HG03095 (cell line): Measurements from ENCODE around the gene ATRN.

ENCODE experiments used
- ATAC-seq: cut with Tn5 transposase; IDR thresholded peaks from one replicate; pipeline ENCODE4 v1.9.1; 2021; ENCODE audit warnings: moderate library complexity; ENCODE audit not compliant: unreplicated experiment

The ATRN gene

DNA sequence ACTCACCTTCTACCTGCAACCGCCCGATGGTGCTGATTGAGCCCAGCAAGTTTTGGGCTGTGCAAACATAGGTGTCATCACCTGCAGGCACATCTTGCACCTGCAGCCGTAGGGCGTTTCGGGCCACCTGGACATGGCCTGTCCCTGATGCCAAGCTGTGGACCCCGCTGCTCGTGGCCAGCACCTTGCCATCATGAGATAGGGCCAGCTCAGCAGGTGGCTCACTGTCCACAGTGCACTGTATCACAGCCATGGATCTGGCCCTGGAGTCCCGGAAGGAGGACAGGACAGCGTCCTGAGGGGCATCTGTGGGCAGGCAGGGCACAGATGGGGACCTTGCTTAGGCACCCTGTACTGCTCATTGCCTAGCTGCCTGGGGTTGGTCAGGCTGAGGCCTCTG is 221.1 kb downstream of the ATRN start:
- ATAC-seq, result no peak

DNA sequence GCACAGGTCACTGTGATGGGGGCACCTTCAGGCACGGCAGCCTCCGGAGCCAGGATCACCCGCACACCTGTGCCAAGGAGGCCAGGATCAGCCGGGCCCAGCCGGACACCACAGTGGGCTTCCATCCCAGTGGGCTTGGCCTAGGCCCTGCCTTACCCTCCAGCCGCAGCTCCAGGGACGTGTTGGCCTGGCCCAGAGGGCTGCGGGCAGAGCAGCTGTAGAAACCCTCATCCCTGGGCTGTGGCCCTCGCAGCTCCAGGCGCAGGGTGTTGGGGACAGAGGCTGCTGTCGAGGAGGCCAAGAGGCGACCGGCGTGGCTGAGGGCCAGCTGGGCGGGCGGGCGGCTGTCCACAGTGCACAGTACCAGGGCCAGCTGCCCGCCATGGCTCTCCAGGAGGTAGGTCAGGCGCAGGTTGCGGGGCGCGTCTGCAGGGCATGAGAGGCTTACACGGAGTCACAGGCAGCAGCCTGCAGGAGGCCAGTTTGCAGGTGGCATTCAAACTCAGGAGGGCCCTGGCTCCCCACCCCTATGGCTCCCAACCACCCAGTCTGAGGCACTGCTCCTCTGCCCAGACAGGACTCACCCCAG is 222.0 kb downstream of the ATRN start:
- no peak for ATAC-seq

DNA sequence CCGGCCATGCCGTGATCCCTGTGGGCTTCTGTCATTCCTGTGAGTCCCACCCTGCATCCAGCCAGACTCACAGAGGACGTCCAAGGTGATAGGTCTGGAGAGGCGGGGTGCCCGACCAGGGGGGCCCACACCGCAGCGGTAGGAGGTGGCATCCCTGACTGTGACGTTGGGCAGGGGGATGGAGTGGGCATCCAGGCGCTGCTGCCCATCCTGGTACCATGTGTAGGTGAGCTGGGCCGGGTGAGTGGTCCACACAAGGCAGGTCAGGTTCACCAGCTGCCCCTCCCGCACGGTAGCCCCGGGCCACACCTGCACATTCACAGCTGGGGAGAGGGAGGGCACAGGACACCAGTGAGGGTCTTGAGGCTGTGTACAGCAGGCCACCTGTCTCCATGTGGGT is 222.6 kb downstream of the ATRN start:
- ATAC-seq, result no peak

DNA sequence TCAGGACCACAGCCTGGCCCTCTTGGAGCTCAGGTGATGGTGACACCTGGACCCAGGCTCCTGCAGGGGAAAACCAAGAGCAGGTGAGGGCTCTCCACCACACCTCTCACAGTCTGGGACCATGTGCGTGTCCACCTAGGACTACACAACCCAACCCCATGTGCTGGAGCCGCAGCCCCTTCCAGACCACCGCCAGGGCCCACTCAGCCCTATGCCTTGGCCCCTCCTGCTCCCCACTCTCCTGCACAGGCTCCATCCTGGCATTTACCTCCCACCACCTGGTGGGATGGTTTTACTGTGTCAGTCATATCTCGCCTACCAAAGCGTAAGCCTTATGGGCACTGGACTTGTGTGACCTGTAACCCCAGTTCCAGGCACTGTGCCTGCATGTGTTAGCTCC is 224.0 kb downstream of the ATRN start:
- no peak for ATAC-seq

DNA sequence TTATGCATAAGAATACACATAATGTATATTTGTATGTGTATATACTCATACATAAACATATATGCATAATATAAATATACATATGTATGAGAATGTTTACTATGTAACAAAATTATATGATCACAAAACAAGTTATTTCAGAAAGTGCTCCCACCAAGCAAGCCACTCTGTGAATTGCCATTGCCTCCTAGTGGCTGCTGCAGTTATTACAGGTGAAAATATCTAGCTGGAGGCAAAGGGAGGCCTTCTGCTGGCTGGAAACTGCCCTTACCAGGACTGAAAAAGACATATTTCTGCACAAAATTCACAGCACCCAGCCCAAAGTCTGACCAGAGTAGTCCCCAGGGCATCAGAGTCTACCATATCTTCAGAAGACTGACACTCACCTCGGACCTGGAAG is 225.4 kb downstream of the ATRN start:
- ATAC-seq, result no peak

DNA sequence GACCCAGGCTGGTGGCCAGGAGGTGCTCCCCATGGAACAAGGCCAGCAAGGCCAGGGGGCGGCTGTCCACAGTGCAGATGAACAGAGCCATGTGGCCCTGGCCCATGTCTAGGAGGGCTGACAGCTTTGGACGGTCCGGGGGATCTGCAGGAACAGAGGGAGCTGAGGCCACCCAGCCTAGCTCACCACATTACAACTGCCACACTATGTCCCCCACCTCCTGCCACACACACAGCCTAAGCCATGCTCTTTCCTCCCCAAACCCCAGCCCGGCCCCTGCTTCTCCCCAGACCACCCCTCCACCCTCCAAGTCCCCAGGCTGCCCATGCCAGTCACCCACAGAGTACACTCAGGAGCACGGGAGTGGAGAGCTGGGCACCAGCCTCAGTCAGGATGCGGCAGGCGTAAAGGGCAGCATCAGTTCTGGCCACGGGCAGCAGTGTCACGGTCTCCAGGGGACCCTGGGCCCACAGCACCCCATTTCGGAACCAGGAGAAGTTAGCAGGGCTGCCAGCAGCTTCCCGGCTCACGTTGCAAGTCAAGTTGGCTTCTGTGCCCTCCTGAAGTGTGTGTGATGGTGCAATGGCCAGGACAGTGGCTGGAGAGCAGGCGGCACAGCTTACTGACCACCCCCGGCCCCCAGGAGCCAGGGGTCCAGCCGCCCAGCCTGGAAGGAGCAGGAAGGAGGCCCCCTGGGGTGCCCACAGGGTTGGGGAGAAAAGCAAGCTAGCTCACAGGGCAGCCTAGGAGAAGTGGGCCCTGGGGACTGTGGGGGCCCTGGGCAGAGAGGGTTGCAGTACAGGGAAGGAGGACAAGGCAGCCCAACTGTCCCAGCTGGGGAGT is 226.1 kb downstream of the ATRN start:
- no peak for ATAC-seq

DNA sequence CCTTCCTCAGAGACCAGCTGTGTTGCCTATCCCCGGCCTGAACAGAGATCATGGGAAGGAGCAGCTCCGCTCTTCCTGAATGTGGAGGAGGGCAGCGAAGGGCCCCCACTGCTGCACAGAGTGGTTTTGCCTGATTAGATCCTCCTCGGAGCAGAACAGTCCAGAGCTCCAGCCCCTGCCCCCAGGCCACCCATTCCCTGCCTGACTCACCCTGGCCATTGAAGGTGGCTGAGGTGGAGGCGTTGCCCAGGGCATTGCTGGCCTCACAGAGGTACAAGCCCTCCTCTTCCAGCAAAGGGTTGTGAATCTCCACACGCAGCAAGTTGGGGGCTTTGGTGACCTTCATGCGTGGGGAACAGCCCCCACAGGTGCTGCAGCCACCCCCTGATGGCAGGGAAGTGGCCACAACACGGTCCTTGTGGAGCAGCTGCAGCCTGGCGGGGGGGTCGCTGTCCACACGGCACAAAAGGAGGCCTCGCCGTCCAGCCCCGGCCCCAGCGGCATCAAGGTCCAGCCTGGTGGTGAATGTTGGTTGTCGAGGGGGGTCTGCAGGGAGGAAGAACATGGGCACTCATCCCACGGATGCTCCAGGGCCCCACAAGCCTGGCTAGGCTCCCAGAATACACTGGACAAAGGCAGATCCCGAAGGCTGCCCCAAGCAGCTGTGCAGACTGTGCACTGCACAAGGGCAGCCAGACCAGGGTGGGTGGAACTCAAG is 226.9 kb downstream of the ATRN start:
- no peak for ATAC-seq

DNA sequence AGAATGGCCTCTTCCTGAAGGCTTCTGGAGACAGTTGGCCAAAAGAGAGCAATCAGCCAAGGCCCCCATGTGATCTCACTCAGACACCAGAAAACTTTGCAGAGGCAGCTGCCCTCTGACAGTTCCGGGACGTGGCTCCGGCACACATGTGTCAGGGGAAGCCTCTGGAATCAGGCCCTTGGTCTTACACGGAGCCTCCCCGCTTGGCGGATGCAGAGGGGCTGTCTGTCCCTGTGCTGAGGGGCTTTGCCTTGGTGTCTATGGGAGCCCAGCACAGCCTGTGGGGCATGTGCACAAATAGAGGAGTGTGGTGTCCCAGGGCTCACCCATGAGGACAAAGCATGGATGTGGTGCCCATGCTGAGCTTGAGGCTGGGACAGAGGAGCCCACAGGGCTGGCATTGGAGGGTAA is 227.8 kb downstream of the ATRN start:
- no peak for ATAC-seq

DNA sequence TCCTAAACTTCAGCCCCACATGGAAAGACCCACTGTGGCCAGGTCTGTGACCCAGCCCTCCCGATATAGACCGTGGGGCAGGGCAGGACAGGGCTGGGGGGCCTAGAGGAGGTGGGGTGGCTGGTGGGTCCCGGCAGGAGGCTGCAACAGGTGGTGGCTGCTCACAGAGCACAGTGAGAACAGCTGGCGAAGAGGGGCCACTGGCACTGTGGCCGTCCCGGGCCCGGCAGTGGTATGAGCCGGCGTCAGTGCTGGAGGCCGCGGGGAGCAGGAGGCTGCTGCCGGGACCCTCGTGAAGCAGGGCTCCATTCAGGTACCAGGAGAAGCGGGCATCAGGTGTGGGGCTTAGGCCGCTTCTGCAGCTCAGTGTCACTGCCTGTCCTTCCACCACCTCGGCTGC is 228.2 kb downstream of the ATRN start:
- no peak for ATAC-seq
